ENCODE measurements around the gene ZNF467.
A peak's percentile ranks its signal among the peaks of the same experiment; 100 is the strongest.

The ZNF467 gene

GRCh38 chr7:149751043-149751775 is 22.2 kb downstream of the ZNF467 start:
- TF ChIP-seq CTCF (IDR thresholded peaks at IDR 0.05; ENCODE audit: insufficient read depth, missing control alignments) = no peak
- FAIRE-seq (no peak), DNase-seq (ENCODE audit: insufficient read length, low spot score) (no peak)

- no peak for TF ChIP-seq CTCF (IDR thresholded peaks at IDR 0.05; ENCODE audit: insufficient read depth, missing control alignments)
- no peak for FAIRE-seq
- DNase-seq (ENCODE audit: insufficient read length, low spot score) = no peak
Measured at GRCh38 chr7:149750122-149750845, 23.1 kb downstream of the ZNF467 start.

GRCh38 chr7:149748076-149748874 is 25.1 kb downstream of the ZNF467 start:
- FAIRE-seq (no peak), DNase-seq (ENCODE audit: insufficient read length, low spot score) (no peak)

GRCh38 chr7:149743476-149744255 is 29.7 kb downstream of the ZNF467 start:
- DNase-seq (ENCODE audit: insufficient read length, low spot score) (no peak), FAIRE-seq (no peak)
- TF ChIP-seq CTCF (IDR thresholded peaks at IDR 0.05; ENCODE audit: insufficient read depth, missing control alignments) = no peak

More at GRCh38 chr7:149748076-149748874, 25.1 kb downstream of the ZNF467 start:
- TF ChIP-seq CTCF (IDR thresholded peaks at IDR 0.05; ENCODE audit: insufficient read depth, missing control alignments) = no peak

GRCh38 chr7:149742075-149742701 is 31.2 kb downstream of the ZNF467 start:
- DNase-seq (ENCODE audit: insufficient read length, low spot score) = peak; percentile 87
- peak; percentile 85 for TF ChIP-seq CTCF (IDR thresholded peaks at IDR 0.05; ENCODE audit: insufficient read depth, missing control alignments)
- FAIRE-seq = no peak

GRCh38 chr7:149741629-149742028 is 31.8 kb downstream of the ZNF467 start:
- no peak for FAIRE-seq
- DNase-seq (ENCODE audit: insufficient read length, low spot score) = no peak
- TF ChIP-seq CTCF (IDR thresholded peaks at IDR 0.05; ENCODE audit: insufficient read depth, missing control alignments) = no peak

Measured in D721Med (cell line).